Stimulated activated CD8-positive, alpha-beta memory T cell treated with anti-CD3 and anti-CD28 coated beads, Interleukin-4, amount 100 ng/mL, for 1 hour (primary cell): ENCODE results near the gene GABRB3.

ENCODE experiments used
- DNase-seq, 2 donors: peaks; one replicate each; pipeline ENCODE4 v3.0.0-alpha.2; 2020; ENCODE audit warnings: low read depth in 2 of 2, low spot score in 1 of 2

Gene GABRB3

DNA sequence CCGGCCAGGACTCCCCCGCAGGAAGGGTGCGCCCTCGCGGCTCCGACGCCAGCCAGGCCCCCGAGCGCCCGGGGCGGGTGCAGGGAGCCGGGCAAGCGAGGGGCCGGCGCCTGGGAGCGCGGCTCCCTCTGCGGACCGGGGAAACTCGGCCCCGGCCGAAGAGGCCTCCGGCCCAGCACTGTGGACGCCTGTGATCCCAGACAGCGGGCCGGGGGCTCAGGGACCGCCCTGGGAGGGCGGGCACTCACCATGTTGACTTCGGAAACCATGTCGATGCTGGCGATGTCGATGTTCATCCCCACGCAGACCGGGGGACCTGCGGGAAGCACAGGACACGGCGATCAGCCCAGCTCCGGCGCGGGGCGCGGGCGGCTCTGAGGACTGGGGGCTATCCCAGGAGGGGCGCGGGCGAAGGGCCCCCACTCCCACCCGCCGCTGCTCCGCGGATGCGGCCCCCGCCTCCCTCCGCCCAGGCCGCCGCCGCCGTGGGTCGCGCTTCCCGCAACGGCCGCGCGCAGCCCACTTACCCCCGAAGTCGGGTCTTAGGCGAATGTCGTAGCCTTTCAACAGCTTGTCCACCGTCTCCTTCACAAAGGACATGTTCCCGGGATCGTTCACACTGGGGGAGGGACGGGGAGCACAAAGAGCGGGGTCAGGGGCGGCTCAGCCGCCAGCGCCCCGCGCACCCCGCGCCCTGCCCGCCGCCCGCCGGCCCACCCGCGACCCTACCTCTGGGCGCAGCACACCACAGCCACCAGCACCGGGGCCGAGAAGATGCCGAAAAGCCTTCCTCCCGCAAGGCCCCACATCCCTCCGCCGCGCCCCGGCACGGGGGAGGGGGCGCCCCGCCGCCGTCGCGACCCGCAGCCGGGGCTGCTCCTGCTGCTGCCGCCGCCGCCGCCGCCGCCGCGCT, at the start of gene GABRB3:
Gene GABRB3, minus strand, starts transcription at position 913 of the 913 bp plus-strand sequence.
- no peak for DNase-seq

DNA sequence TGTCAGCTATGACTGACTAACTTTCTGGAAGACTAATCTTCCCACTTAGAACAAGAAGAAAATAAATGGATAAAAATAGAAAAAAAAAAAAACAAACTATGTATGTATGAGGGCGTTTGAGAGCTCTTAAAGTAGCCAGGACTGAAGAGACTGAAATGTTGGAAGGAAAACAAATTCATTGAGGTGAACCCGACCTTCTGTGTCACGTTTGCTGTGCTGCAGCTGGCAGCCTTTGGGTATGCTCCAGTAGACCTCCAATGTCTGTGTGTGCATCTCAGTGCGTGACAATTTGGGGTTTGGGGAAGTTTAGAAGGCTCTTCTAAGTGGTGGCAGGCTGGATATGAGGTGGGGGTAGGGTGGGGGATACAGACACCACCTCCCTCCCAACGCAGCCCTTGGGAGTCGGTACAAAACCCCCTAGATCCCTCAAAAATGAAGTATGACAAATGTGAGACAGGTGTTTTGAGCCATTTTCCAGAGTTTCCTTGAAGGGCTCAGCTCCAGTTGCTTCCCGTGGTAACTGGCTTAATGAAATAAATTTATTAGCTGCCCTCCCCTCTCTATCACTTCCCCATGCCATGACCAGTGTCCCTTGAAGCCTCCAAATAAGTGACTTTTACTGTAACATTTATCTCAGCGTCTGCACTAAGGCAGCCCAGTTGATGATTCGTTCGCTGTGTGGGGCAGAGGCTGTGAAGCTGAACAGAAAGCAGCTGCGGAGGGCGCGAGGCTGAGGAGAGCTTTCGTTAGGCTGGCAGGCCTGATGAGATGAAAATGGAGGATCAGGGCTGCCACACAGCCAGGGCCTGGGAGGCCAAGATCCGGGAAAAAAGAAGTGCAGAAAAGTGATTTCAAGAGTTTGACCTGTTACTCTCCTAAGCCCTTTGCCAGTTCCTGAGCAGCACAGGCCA, 34.9 kb upstream of the GABRB3 start:
- no peak for DNase-seq

- DNase-seq: no peak
These were observed 33.7 kb upstream of the GABRB3 start for GRCh38 chr15:26806574-26806973.

DNA sequence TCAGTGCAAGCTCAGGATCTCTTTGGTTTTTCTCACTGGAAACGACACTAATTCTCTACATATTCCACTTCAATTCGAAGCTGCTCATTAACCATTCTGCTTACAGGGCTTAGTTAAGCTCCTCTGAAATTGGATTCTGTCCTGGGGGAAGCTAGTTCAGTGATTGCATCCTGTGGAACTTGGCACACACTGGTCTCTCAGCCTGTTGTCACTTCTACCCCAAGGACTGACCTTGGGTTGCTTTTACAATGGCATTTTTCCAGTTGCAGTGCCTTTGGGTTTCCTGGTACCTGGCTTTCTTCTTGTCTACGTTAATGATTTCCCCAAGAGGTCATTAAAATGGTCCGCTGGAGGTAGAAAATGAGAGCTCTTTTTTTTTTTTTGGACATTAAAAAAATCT, 33.3 kb upstream of the GABRB3 start:
- DNase-seq: no peak

DNA sequence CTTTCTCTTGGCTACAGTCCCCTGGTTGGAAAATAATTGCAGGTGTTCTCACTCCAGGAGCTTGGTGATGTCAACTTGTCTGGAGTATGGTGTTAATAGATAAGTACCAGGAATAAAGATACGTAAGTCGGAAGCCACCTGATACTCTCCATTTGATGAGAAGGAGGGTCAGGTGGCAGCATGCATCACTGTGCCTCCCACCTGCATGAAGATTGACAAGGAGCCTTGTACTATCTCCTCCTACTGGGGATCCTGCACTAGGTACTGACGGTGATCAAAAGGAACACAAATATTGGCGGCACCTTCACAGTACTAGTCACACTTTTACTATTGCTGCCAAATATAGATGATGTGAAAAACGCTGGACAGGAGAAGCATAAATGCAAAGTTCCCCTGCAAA, 32.6 kb upstream of the GABRB3 start:
- DNase-seq: no peak

- no peak for DNase-seq
These were observed 31.4 kb upstream of the GABRB3 start for GRCh38 chr15:26804063-26804804.

- no peak for DNase-seq
These were observed 17.3 kb upstream of the GABRB3 start for GRCh38 chr15:26790118-26790517.

DNA sequence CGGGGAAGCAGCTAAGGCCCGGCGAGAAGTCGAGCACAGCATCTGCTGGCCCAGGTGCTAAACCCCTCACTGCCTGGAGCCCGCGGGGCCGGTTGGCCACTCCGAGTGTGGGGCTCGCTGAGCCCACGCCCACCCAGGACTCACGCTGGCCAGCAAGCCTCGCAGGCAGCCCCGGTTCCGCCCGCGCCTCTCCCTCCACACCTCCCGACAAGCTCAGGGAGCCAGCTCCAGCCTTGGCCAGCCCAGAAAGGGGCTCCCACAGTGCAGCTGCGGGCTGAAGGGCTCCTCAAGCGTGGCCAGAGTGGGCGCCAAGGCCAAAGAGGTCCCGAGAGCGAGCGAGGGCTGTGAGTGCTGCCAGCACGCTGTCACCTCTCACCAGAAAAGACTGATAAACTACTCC, 8.9 kb upstream of the GABRB3 start:
- DNase-seq: no peak

- DNase-seq: no peak
These were observed 1.1 kb upstream of the GABRB3 start for GRCh38 chr15:26773917-26774316.

DNA sequence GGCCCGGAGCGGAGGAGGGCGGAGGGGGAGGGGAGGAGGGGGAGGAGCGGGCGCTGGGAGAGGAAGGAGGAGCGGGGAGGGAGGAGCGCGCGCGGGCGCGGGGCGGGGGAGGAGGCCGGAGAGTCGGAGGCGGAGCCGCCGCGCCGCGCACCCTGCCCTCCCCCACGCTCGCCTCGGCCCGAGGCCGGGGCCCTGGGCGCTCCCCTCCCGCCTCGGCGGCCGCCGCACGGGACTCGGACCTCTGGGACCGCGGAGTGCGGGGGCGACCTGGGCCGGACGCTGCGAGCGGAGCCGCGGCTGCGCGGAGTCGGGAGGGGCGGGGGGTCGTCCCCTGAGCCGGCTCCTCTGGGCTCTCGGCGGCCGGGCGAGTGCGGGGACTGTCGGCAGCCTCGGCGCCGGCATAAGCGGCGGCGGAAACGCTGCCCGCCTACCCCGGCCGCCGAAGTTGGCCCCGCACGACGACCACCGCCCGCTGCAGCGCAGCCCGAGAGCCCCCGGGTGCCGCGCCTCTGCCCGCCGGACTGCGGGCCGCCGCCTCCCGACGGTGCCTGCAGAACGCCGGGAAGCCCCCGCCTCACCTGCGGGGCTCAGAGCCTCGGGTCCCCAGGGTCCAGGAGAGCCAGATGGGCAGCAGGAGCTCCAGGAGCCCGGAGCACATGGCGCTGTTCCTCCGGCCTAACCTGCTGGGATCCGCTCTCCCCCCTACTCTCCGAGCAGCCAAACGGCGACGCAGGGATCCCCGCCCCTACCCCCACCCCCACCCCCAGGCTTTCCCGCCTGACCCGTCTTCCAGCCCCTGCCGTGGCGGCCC, 406 bp upstream of the GABRB3 start:
- DNase-seq: no peak

GRCh38 chr15:26771578-26772153, 1.2 kb downstream of the GABRB3 start:
- no peak for DNase-seq

GRCh38 chr15:26771168-26771567, 1.7 kb downstream of the GABRB3 start:
- no peak for DNase-seq

DNA sequence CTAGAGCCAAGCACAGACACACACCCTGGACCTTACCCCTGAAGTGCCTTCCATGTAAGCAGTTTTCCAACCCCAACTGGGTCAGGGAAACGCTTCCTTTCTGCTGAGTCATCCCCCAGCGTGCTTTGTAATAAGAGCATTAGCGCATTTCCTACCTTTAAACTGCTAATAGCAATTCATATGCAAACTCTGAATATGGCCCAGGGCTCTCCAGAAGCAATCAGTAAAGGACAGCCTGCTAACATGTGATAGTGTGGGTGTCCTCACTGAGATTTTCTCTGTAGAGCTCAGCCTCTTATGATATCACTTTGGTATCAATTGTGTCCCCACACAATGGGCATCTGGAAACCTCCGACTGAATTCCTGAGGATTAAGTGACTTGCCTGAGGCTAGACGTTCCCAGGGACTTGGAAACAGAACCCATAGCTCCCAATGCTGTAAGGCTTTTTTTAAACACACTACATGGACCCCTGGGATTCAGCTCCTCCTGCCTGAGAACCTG, 5.6 kb downstream of the GABRB3 start:
- DNase-seq: no peak

DNA sequence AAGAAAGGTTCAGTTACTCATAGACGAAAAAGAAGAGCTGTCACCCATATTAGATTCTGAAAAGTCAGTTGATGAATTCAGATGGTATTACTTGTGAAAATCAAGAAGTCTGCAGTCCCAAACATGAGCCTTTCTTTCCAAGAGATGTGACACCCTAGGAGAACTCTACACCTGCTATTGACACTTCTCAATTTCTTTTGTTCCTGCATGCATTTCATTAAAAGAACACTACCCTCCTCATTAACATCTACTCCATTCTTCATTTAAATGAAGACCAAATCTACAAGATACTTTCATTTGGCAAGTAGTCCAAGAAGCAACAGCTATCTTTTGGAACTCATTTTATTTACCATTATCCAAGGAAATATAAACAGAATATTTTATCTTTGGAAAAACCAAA, 6.6 kb downstream of the GABRB3 start:
- DNase-seq: no peak

- DNase-seq: no peak
These were observed 12.9 kb downstream of the GABRB3 start for GRCh38 chr15:26759986-26760385.

GRCh38 chr15:26758079-26758478, 14.8 kb downstream of the GABRB3 start:
- no peak for DNase-seq

- no peak for DNase-seq
These were observed 15.7 kb downstream of the GABRB3 start for GRCh38 chr15:26757141-26757540.

- DNase-seq: no peak
These were observed 28.0 kb downstream of the GABRB3 start for GRCh38 chr15:26744894-26745293.

DNA sequence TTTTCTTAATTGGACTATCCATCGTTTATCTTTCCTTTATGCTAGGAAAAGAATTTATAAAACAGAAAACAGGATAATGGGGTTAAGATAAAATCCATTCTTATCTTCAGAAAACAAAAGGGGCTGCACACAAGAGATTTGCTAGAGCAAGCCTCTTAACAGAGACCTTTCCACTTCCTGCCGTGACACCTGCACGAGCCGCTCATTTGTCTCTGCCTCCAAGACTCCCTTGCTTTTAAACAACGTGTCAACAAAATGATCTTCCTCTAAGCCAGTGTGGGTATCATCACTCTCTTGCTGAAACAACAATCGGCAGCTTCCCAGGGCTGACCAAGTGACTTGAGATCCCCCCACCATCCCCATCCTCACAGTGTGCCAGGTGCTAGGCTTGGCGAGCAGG, 33.1 kb downstream of the GABRB3 start:
- DNase-seq: no peak

- DNase-seq: no peak
These were observed 33.9 kb downstream of the GABRB3 start for GRCh38 chr15:26738996-26739395.
